DND-41 (cell line): Measurements from ENCODE around the gene IPCEF1.

Experiments
- ATAC-seq: fragments of 200-7000 bp; cut with Tn5 transposase; 3 replicates; pipeline ENCODE4 v1.9.1; 2021; ENCODE audit warnings: low read depth; ENCODE audit not compliant: insufficient read depth
- DNase-seq: peaks from one replicate; pipeline ENCODE4 v3.0.0-alpha.2; 2020
- H2AFZ ChIP-seq: 2 replicates; pipeline ENCODE4 v1.6.0; 2012; ENCODE audit warnings: low read depth, low read length
- H3K27ac ChIP-seq: 2 replicates; pipeline ENCODE4 v1.5.1; 2012; ENCODE audit warnings: low read length, inconsistent platforms
- H3K27me3 ChIP-seq: fragments of 200-600 bp; sonication (generic); 2 replicates; pipeline ENCODE4 v1.6.0; 2012; ENCODE audit warnings: low read length, mild to moderate bottlenecking, inconsistent platforms; ENCODE audit not compliant: insufficient read depth, poor library complexity
- H3K36me3 ChIP-seq: 2 replicates; pipeline ENCODE4 v1.5.1; 2012; ENCODE audit warnings: low read length, inconsistent platforms; ENCODE audit not compliant: insufficient read depth
- H3K4me1 ChIP-seq: 2 replicates; pipeline ENCODE4 v1.5.1; 2012; ENCODE audit warnings: mild to moderate bottlenecking, low read length; ENCODE audit not compliant: insufficient read depth
- H3K4me2 ChIP-seq: 2 replicates; pipeline ENCODE4 v1.6.0; 2012; ENCODE audit warnings: mild to moderate bottlenecking, moderate library complexity, low read length, inconsistent platforms; ENCODE audit not compliant: insufficient read depth
- H3K4me3 ChIP-seq, 2 experiments: fragments of 200-600 bp in 1 of 2; shearing (Covaris generic) in 1 of 2; 2 replicates each; pipeline ENCODE4 v1.5.1; 2012 to 2016; ENCODE audit warnings: inconsistent platforms in 2 of 2, low read length in 2 of 2, mild to moderate bottlenecking in 2 of 2, low read depth in 1 of 2, moderate library complexity in 1 of 2
- H3K79me2 ChIP-seq: 2 replicates; pipeline ENCODE4 v1.6.0; 2012; ENCODE audit warnings: low read length, inconsistent platforms; ENCODE audit not compliant: insufficient read depth
- H3K9ac ChIP-seq: 2 replicates; pipeline ENCODE4 v1.6.0; 2012; ENCODE audit warnings: low read depth, mild to moderate bottlenecking, inconsistent platforms, low read length, moderate library complexity
- H3K9me3 ChIP-seq: 2 replicates; pipeline ENCODE4 v1.5.1; 2012; ENCODE audit warnings: low read length, moderate library complexity, mild to moderate bottlenecking, inconsistent platforms; ENCODE audit not compliant: insufficient read depth, severe bottlenecking
- H4K20me1 ChIP-seq: 2 replicates; pipeline ENCODE4 v1.6.0; 2012; ENCODE audit warnings: low read length; ENCODE audit not compliant: insufficient read depth
- EZH2 ChIP-seq: IDR thresholded peaks from 3 replicates; pipeline ENCODE4 v1.6.1; 2012; ENCODE audit warnings: borderline replicate concordance, low read depth, mild to moderate bottlenecking, moderate library complexity, low read length, inconsistent platforms; ENCODE audit not compliant: severe bottlenecking
- TF ChIP-seq, protein P1 (sequence below): IDR thresholded peaks from 2 replicates; pipeline ENCODE4 v1.5.1; 2012; ENCODE audit warnings: borderline replicate concordance, low read length, moderate library complexity, mild to moderate bottlenecking; ENCODE audit not compliant: poor library complexity, severe bottlenecking; ENCODE audit errors: extremely low read depth

IPCEF1 gene

DNA sequence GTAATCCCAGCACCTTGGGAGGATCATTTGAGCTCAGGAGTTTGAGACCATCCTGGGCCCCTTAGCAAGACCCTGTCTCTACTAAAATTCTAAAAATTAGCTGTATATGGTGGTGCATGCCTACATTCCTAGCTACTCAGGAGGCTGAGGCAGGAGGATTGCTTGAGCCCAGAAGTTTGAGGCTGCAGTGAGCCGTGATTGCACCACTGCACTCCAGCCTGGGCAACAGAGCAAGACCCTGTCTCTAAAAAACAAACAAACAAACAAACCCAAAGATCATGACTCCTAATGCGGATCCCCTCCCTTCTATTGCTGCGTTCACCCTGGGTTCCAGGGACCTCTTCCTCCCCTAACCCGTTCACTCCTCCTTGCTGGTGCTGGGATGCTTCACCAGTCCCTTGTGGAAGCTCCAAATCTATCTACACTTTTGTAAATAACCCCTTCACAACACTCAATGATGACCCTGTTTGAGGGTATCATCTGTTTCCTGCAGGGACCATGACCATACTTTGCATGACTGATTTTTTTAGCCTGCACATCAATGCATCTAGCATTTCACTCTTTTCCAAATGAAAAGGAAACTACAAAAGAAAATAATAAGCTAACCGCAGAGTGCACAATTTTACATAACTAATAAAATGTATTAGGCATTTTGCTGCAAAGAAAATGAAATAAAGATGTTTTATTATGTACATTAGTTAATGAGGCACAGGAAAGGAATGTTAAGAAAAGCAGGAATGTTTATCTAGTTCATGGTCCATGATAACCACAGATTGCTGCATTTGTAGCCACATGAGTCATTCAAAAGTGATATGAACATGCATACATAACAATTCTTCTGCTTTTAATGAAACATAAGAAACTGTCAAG is 30.5 kb upstream of the IPCEF1 start:
- ATAC-seq, result no peak
- no peak overlapping the region for H3K9ac ChIP-seq
- no peak overlapping the region for H3K27ac ChIP-seq
- H4K20me1 ChIP-seq, result no peaks in the 10 kb centered on the region
- DNase-seq, result no peak
- no peak overlapping the region for H3K4me3 ChIP-seq
- H3K36me3 ChIP-seq, result no peaks in the 10 kb centered on the region
- H2AFZ ChIP-seq, result no peak overlapping the region
- TF ChIP-seq, protein P1, sequence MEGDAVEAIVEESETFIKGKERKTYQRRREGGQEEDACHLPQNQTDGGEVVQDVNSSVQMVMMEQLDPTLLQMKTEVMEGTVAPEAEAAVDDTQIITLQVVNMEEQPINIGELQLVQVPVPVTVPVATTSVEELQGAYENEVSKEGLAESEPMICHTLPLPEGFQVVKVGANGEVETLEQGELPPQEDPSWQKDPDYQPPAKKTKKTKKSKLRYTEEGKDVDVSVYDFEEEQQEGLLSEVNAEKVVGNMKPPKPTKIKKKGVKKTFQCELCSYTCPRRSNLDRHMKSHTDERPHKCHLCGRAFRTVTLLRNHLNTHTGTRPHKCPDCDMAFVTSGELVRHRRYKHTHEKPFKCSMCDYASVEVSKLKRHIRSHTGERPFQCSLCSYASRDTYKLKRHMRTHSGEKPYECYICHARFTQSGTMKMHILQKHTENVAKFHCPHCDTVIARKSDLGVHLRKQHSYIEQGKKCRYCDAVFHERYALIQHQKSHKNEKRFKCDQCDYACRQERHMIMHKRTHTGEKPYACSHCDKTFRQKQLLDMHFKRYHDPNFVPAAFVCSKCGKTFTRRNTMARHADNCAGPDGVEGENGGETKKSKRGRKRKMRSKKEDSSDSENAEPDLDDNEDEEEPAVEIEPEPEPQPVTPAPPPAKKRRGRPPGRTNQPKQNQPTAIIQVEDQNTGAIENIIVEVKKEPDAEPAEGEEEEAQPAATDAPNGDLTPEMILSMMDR, result no peak
- no peak for TF ChIP-seq EZH2
- no peaks in the 10 kb centered on the region for H3K4me1 ChIP-seq
- no peaks in the 10 kb centered on the region for H3K79me2 ChIP-seq
- H3K9me3 ChIP-seq, result peaks cover 3% of the 10 kb centered on the region
- no peak overlapping the region for H3K4me2 ChIP-seq
- H3K27me3 ChIP-seq, result peaks cover 3% of the 10 kb centered on the region

DNA sequence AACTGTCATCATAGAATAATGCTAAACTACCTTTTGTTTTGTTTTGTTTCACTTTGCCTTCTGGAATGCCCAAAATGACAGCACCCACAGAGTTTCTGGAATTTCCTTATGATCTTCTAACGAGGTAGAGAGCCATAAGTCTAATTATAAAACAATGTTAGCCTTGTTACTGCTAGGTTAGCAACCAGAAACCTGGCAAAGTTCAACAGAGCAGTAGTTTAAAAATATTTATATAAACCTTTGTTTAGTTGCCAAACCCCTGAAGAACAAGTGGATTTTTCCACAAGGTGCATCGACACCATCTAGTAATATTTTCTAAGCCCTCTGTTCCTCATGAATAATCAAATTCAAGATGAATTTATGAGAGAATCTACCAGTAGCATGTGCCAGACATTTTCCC is 27.6 kb upstream of the IPCEF1 start:
- no peak overlapping the region for H2AFZ ChIP-seq
- no peak overlapping the region for H3K4me2 ChIP-seq
- H3K4me1 ChIP-seq, result no peaks in the 10 kb centered on the region
- no peak overlapping the region for H3K4me3 ChIP-seq
- ATAC-seq, result no peak
- H3K27ac ChIP-seq, result no peak overlapping the region
- DNase-seq, result no peak
- no peaks in the 10 kb centered on the region for H3K79me2 ChIP-seq
- no peak overlapping the region for H3K9ac ChIP-seq
- peaks cover 3% of the 10 kb centered on the region for H3K27me3 ChIP-seq
- TF ChIP-seq, protein P1, result no peak
- no peak for TF ChIP-seq EZH2
- no peaks in the 10 kb centered on the region for H4K20me1 ChIP-seq
- H3K9me3 ChIP-seq, result peaks cover under 1% of the 10 kb centered on the region
- H3K36me3 ChIP-seq, result no peaks in the 10 kb centered on the region

DNA sequence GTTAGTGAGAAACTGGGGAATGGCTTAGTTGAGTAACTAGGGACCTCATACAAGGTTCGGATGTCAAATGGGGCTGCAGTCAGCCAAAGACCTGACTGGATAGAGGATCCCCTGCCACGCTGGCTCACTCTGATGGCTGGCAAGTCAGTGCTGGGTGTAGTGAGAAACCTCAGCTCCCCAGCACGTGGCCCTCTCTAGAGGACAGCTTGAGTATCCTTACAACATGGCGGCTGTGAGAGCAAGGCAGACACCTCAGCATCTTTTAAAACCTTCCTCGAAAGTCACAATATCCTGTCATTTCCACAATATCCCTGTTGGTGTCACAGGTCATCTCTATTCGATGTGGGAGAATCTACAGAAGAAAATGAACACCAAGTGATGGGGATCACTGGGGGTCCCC is 26.7 kb upstream of the IPCEF1 start:
- Histone ChIP-seq H3K27ac (no peak overlapping the region), H3K36me3 (no peaks in the 10 kb centered on the region), H3K9ac (no peak overlapping the region), H3K4me3 (no peak overlapping the region), H3K79me2 (no peaks in the 10 kb centered on the region), H3K9me3 (no peaks in the 10 kb centered on the region), H4K20me1 (no peaks in the 10 kb centered on the region), H3K4me1 (no peaks in the 10 kb centered on the region), H3K4me2 (no peak overlapping the region), H3K27me3 (peaks cover 3% of the 10 kb centered on the region), H2AFZ (no peak overlapping the region)
- DNase-seq (no peak), ATAC-seq (no peak)
- TF ChIP-seq, protein P1, result no peak
- no peak for TF ChIP-seq EZH2
